GM21528 (cell line): Measurements from ENCODE around the gene WDR55.
A peak's percentile ranks its signal among the peaks of the same experiment; 100 is the strongest.
"Not testable (repeated sequence)": the region's sequence is repeated elsewhere in the genome, so short reads cannot be mapped to it uniquely, and the experiment has no call there.

ENCODE experiments used
- ATAC-seq: cut with Tn5 transposase; IDR thresholded peaks from one replicate; pipeline ENCODE4 v1.9.1; 2021; ENCODE audit warnings: mild to moderate bottlenecking, moderate library complexity; ENCODE audit not compliant: unreplicated experiment, low FRiP score

The WDR55 gene

GRCh38 chr5:140642718-140643117 lies 22.0 kb upstream of the WDR55 start:
- no peak for ATAC-seq

- no peak for ATAC-seq
These were observed 17.7 kb upstream of the WDR55 start for GRCh38 chr5:140647042-140647419.

GRCh38 chr5:140658870-140659269 lies 5.8 kb upstream of the WDR55 start:
- ATAC-seq, result no peak

GRCh38 chr5:140660371-140660770 lies 4.3 kb upstream of the WDR55 start:
- ATAC-seq, result not testable (repeated sequence)

GRCh38 chr5:140664030-140664358 lies 710 bp upstream of the WDR55 start:
- ATAC-seq, result no peak

DNA sequence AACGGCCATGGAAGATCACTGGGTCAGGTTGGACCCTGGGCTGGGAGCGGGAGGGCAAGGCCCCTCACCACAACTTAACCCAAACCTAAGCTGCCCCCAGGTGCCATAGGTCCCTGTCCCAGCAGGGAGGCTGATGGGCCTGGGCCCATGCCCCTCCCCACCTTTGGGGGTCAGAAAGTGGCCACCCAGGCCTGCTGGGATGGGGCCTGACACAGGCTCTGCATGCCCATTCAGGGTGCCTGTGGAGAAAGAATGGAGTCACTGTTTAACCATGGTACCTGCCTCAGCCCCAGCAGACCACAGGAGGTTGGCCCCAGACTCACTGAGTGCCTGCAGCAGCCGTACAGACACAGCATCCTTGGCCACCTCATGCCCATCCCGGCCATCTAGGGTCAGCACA lies 6.3 kb downstream of the WDR55 start:
- ATAC-seq, result not testable (repeated sequence)

DNA sequence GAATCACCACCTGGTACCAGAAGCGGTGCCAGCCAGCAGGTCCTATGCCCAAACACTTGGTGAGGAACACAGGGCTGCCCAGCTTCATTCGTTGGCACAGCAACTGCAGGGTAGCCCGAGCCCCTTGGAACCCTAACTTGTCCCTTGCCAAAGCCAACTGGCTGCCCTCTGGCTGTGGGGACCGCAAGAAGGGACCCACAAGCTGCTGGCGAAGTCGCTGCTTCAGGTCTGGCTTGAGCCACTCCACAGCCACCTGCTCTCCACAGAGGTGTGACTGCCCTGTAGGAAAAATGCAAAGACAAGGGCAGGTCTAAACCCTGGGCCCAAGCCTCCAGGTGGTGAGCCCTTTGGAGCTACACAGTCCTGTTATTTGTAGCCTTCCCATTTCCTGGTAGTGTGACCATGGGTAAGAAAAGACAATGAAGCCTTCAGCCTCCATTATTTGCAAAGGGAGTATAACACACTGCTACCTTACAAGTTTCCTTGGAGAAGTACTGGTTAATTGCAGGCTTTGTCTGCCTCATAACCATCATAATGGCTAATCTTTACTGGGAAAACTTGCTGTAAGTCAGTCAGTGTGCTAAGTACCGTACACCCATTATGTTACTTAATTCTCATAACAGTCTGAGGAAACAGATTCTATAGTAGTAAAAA lies 6.9 kb downstream of the WDR55 start:
- no peak for ATAC-seq

DNA sequence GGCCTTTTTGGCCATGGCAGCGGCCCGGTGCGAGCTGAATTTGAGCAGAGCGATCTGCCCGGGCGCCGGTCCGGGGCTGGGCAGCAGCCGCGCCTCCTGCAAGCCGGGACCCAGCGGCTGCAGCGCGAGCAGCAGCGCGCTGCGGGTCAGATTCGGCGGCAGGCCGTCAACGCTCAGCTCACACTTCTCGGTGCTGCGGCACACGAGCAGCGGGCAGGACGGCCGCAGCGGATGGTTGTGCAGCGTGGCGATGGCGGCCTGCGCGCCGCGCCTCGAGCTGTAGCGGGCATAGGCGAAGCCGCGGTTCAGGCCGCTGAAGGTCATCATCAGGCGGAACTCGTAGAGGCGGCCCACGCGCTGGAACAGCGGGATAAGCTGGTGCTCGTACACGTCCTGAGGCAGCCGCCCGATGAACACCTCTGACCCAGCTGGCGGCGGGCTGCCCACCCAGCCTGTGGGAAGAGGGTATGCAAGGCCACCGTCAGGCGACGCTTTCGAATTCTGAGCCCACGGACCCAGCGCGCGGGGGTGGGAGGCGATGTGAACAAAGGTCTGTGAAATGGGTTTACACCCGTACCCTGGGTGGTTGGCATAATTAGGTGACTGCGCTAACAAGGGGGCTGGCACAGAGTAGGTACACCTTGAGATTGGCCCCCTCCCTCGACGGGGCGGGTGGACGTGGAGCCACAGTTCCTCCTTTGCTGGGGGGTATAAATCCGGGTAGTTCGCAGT lies 7.9 kb downstream of the WDR55 start:
- no peak for ATAC-seq

GRCh38 chr5:140673187-140673976 lies 8.7 kb downstream of the WDR55 start, which contains the start of gene DND1:
DND1 (minus strand) TSS chr5:140673576; CDS start chr5:140673542, 34 bp downstream.
- no peak for ATAC-seq

GRCh38 chr5:140674211-140674610 lies 9.5 kb downstream of the WDR55 start:
- ATAC-seq, result no peak

GRCh38 chr5:140674629-140675028 lies 9.9 kb downstream of the WDR55 start:
- ATAC-seq, result no peak

DNA sequence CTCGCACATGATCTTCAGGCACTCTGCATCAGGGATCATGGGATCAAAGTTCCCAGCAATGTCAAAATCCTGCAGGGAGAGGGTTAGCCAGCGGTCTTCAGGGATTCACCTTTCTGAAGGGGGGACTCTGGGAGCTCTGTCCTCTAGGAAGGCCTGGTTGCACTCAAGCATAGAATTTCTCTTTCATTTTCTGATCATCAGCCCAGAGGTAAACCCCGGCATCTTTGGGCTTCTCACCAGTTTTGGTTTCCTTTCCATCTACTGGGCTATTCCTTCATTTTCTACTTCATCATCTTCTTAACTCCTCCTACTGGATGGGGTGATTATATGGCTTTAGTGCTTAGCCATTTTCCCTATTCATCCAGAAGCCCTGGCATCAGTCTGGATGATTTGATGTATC lies 13.2 kb downstream of the WDR55 start:
- no peak for ATAC-seq

DNA sequence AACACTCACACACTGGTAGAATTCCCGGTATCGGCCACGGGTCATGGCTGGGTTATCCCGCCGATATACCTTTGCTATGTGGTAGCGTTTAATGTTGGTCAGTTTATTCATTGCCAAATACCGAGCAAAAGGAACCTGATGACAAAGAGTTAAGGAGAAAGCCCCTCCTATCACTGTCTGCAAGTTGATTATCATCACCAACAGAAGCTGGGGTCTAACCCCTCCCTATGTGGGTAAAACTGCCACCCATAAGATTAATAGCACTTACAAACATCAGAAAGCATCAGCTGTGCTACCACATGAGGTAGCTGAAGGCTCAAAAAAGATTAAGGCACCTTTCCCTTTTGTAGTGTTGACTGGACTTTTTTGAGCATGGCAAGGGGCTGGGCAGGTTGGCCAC lies 14.3 kb downstream of the WDR55 start:
- ATAC-seq, result no peak

GRCh38 chr5:140690376-140690932 lies 25.8 kb downstream of the WDR55 start:
- ATAC-seq, result no peak

DNA sequence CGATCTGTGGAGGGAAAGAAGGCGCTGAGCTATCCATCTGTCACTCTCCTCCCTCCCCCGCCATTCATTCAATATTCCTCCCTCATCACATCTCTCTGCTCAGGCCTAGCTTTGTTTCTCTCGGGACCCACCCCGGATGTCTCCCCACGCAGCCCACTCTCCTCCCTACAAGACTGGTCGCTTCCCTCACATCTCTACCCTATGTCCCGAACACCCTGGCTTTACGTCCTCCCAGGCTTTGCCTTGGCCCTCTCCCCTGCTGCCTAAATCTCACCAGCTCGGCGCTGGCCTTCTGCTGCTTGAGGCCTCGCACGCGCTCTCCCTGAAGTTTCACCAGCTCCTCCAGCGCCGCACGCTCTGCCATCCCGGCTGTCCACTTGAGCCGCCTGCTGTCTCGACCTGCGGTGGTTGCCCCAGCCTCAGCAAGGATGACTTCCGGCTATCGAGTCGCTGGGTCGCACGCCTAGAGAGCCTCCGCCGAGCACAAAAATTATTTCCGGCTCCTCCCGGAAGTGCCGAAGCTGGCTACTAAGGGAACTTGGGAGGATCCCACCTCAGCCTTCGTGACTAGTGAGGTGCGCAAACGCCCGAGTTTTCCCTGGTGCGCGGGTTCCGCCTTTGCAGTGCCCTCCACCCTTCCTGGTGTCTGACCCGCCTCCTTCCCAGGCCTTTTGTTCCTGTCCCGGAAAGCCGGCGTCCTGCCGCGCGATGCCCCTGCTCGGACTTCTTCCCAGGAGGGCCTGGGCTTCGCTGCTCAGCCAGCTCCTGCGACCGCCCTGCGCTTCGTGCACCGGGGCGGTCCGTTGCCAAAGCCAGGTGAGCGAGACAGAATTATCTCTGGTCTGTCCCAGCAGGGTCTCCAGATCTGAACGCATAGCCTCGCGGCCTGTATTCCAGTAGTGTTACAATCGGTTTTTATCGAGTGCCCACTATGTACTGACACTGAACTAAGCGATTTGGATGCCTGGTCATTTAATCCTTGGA lies 26.5 kb downstream of the WDR55 start, which contains the start of the genes HARS1 and HARS2:
TSS of gene HARS1 (minus strand) at position 430 of the 984 bp plus-strand sequence. CDS start at position 364, 66 bp downstream.
TSS of gene HARS2 (plus strand) at position 515 of the 984 bp plus-strand sequence. CDS start at position 709, 194 bp downstream.
- ATAC-seq, result peak; percentile 99

GRCh38 chr5:140694276-140694675 lies 29.6 kb downstream of the WDR55 start:
- ATAC-seq, result no peak

DNA sequence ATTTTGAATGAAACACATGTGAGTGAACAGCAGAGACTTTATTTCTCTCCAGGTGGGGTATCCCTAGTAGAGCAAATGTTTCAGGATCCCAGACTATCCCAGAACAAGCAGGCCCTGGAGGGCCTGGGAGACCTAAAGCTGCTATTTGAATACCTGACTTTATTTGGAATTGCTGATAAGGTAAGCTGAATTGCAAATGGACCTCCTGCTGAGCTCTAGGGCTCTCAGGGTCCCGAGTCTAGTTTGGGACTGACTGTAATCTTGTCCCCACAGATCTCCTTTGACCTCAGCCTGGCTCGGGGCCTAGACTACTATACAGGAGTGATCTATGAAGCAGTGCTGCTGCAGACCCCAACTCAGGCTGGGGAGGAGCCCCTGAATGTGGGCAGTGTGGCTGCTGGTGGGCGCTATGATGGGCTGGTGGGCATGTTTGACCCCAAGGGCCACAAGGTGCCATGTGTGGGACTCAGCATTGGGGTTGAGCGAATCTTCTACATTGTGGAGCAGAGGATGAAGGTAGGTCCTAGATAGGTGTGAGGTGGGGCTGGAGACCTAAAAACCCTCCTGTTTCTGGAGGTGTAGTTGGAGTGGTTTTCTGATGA lies 32.3 kb downstream of the WDR55 start:
- ATAC-seq, result no peak

DNA sequence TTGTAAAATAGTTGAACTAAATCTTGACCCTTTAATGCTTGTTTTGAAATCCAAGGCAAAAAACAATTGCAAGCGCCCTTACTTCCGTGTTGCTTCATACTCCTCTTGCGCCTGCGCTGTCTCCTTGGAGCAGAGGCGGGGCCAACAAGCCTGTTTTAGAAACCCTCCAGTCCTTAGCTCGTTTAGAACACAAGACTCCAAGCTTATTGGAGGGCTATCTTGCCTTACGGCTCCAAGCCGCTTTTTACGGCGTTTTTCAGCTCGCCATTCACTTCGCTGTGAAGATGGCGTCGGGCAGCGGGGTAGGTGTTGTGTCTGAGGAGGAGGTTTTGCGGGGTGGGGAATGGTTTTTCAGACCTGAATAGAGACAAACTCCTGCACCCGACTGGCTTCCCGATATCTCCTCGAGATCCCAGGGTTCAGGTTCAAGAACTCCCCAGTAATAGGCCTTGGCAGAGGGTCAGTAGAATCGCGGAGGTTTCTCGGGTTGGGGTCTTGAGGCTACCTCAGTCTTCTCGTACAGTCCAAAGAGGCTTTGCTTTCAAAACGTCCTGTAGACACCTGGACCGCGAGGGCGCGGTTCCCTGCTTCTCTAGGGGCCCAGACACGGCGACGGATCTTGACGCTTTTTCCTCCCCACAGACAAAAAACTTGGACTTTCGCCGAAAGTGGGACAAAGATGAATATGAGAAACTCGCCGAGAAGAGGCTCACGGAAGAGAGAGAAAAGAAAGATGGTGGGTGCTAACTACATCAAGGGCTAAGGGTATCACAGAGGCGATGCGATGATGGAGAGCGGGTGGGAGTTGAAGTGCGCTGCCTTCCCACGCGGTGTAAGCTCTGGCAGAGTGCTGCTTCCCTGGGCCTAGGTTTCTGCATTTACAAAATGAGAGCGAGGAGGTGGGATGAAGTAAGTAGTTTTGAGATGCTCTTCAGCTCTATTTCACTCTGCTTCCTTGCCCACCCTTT lies 35.8 kb downstream of the WDR55 start, which contains the start of gene ZMAT2:
TSS of gene ZMAT2 (plus strand) at position 271 of the 968 bp plus-strand sequence. CDS start at position 285, 14 bp downstream.
- ATAC-seq, result peak; percentile 97
